Endothelial cell (in vitro differentiated cells): ENCODE results near the gene SLC25A3. TPM values are rescaled to one million over a fixed set of nuclear protein-coding genes. Genes with fewer than 3 reads are reported as not detected.

Source experiments
- DNase-seq: peaks from one replicate; pipeline ENCODE4 v3.0.0; 2021; ENCODE audit warnings: low spot score
- H3K27ac Mint-ChIP-seq: one replicate; pipeline ENCODE4 v1.8.0; 2021; ENCODE audit warnings: mixed read lengths, inconsistent platforms; ENCODE audit not compliant: unreplicated experiment
- H3K27me3 Mint-ChIP-seq: one replicate; pipeline ENCODE4 v1.8.0; 2021; ENCODE audit warnings: mild to moderate bottlenecking, moderate library complexity, mixed read lengths, inconsistent platforms; ENCODE audit not compliant: unreplicated experiment
- H3K36me3 Mint-ChIP-seq: one replicate; pipeline ENCODE4 v1.8.0; 2021; ENCODE audit warnings: mild to moderate bottlenecking, low read depth, mixed read lengths, inconsistent platforms; ENCODE audit not compliant: unreplicated experiment
- H3K4me1 Mint-ChIP-seq: one replicate; pipeline ENCODE4 v1.8.0; 2021; ENCODE audit warnings: mild to moderate bottlenecking, mixed read lengths, inconsistent platforms; ENCODE audit not compliant: unreplicated experiment
- H3K4me3 Mint-ChIP-seq: one replicate; pipeline ENCODE4 v1.8.0; 2021; ENCODE audit warnings: mild to moderate bottlenecking, mixed read lengths, inconsistent platforms; ENCODE audit not compliant: unreplicated experiment
- H3K9me3 Mint-ChIP-seq: one replicate; pipeline ENCODE4 v1.8.0; 2021; ENCODE audit warnings: mixed read lengths, inconsistent platforms; ENCODE audit not compliant: unreplicated experiment
- CTCF ChIP-seq: fragments of 200-600 bp; sonication (generic); IDR thresholded peaks from one replicate; pipeline ENCODE4 v1.5.0; 2021; ENCODE audit warnings: antibody characterized with exemption; ENCODE audit not compliant: unreplicated experiment
- total RNA-seq: library from RNA; stranded (reverse); fragmentation: NEBNext Ultra II Directional; extraction: Animal tissue kit (Norgen Biotek cat#: 25700); gene quantifications from one replicate; pipeline ENCODE4 v1.2.1, GENCODE V29; 2021; ENCODE audit not compliant: unreplicated experiment

Gene SLC25A3
- total RNA-seq, 1 donor from 2014 or later = 718 TPM

GRCh38 chr12:98610596-98610995 is 17.1 kb downstream of the SLC25A3 start:
- Mint-ChIP-seq H3K27ac (no peak overlapping the region), H3K4me3 (no peak overlapping the region), H3K4me1 (peaks cover 2% of the 10 kb centered on the region), H3K9me3 (no peaks in the 10 kb centered on the region), H3K36me3 (peaks cover 4% of the 10 kb centered on the region), H3K27me3 (peaks cover 3% of the 10 kb centered on the region)
- no peak for DNase-seq
- no peak for TF ChIP-seq CTCF

GRCh38 chr12:98612696-98613334 is 19.3 kb downstream of the SLC25A3 start:
- H3K27ac Mint-ChIP-seq = no peak overlapping the region
- H3K9me3 Mint-ChIP-seq = no peaks in the 10 kb centered on the region
- peaks cover 2% of the 10 kb centered on the region for H3K4me1 Mint-ChIP-seq
- H3K4me3 Mint-ChIP-seq = no peak overlapping the region
- peaks cover 4% of the 10 kb centered on the region for H3K36me3 Mint-ChIP-seq
- peaks cover 1% of the 10 kb centered on the region for H3K27me3 Mint-ChIP-seq
- DNase-seq = no peak
- no peak for TF ChIP-seq CTCF

GRCh38 chr12:98618952-98619351 is 25.5 kb downstream of the SLC25A3 start:
- TF ChIP-seq CTCF = no peak
- DNase-seq = no peak
- Mint-ChIP-seq H3K4me1 (no peaks in the 10 kb centered on the region), H3K36me3 (no peaks in the 10 kb centered on the region), H3K9me3 (no peaks in the 10 kb centered on the region), H3K27ac (no peak overlapping the region), H3K27me3 (no peaks in the 10 kb centered on the region), H3K4me3 (no peak overlapping the region)

GRCh38 chr12:98635657-98636323 is 42.3 kb downstream of the SLC25A3 start:
- no peak for TF ChIP-seq CTCF
- Mint-ChIP-seq H3K9me3 (no peaks in the 10 kb centered on the region), H3K4me1 (peaks cover 8% of the 10 kb centered on the region), H3K27ac (no peak overlapping the region), H3K27me3 (no peaks in the 10 kb centered on the region), H3K36me3 (peaks cover 5% of the 10 kb centered on the region), H3K4me3 (no peak overlapping the region)
- no peak for DNase-seq

- no peak for DNase-seq
- H3K9me3 Mint-ChIP-seq = no peaks in the 10 kb centered on the region
- no peaks in the 10 kb centered on the region for H3K27me3 Mint-ChIP-seq
- no peak for TF ChIP-seq CTCF
- no peak overlapping the region for H3K4me3 Mint-ChIP-seq
- H3K36me3 Mint-ChIP-seq = peaks cover 5% of the 10 kb centered on the region
- peaks cover 8% of the 10 kb centered on the region for H3K4me1 Mint-ChIP-seq
- H3K27ac Mint-ChIP-seq = no peak overlapping the region
These were observed 43.6 kb downstream of the SLC25A3 start for GRCh38 chr12:98637068-98637467.
